Measurements from ENCODE around the gene CDC25C. TPM values are rescaled to one million over a fixed set of nuclear protein-coding genes. Genes with fewer than 3 reads are reported as not detected.

CDC25C gene
- total and polyA plus RNA-seq, 2 of the 4 experiments (the other 2 are of a cell fraction) = 7.3 to 8.2 TPM

GRCh38 chr5:138272681-138273080 lies 58.9 kb downstream of the CDC25C start:
- no peak for DNase-seq
- H2BK15ac ChIP-seq (ENCODE audit: low read depth, low read length) = no peak overlapping the region
- H3K23ac ChIP-seq (ENCODE audit: low read depth, low read length) = no peak overlapping the region
- no peak overlapping the region for H4K5ac ChIP-seq (ENCODE audit: low read depth, low read length)
- no peak overlapping the region for H3K9ac ChIP-seq (ENCODE audit: low read depth, low read length)
- ATAC-seq (ENCODE audit: low read depth) = no peak
- dilution Hi-C loops (cut with HindIII; ENCODE audit: low sequenced_read_pairs, unreplicated experiment) = no loop called here
- H3K18ac ChIP-seq (ENCODE audit: low read depth, low read length) = no peak overlapping the region
- no peak overlapping the region for H2AK5ac ChIP-seq (ENCODE audit: low read depth, low read length)
- H3K9me1 ChIP-seq (ENCODE audit: insufficient read depth, low read length) = no peaks in the 10 kb centered on the region
- H3K4me3 ChIP-seq (ENCODE audit: insufficient read depth, low read depth, low read length) = no peak overlapping the region
- H3K56ac ChIP-seq (ENCODE audit: extremely low read depth, insufficient read depth, low read length) = no peak overlapping the region
- no peak overlapping the region for H3K4ac ChIP-seq (ENCODE audit: low read depth, low read length)
- H3K79me1 ChIP-seq (ENCODE audit: low read depth in 1 of 2, low read length in 2 of 2) = no peaks in the 10 kb centered on the region
- H3K27ac ChIP-seq (ENCODE audit: insufficient read depth, low read length) = no peak overlapping the region
- H2AK9ac ChIP-seq (replicated peaks; ENCODE audit: low read depth, low read length, poor library complexity) = no peak overlapping the region
- H3K27me3 ChIP-seq (ENCODE audit: control insufficient read depth, insufficient read depth, low read length) = peaks cover 32% of the 10 kb centered on the region
- CTCF ChIA-PET = interaction anchor here (0.6 kb wide), 1 partner anchor 21 kb away, joined by 3 read pairs; no protein-coding TSS in a partner anchor
- H2BK20ac ChIP-seq (ENCODE audit: low read depth, low read length) = no peak overlapping the region
- 71% methylated on average over 2 of the region's 4 CpGs; no CpG with 5 or more reads in 1 of the 2 experiments for WGBS, 2 experiments (ENCODE audit: extremely low coverage in 2 of 2, insufficient read length in 1 of 2)
- H2AFZ ChIP-seq (replicated peaks; ENCODE audit: low read length, poor library complexity) = no peak overlapping the region
- H4K91ac ChIP-seq (ENCODE audit: insufficient read depth, low read depth, low read length) = no peak overlapping the region
- H4K8ac ChIP-seq (ENCODE audit: low read depth in 2 of 2, low read length in 2 of 2) = no peak overlapping the region
- H3K14ac ChIP-seq (replicated peaks; ENCODE audit: low read depth, low read length) = no peak overlapping the region
- H2BK5ac ChIP-seq (ENCODE audit: low read depth, low read length, poor library complexity, severe bottlenecking) = no peak overlapping the region
- in situ Hi-C loops (cut with MboI; ENCODE audit: low sequenced_read_pairs) = no loop called here
- H3K9me3 ChIP-seq (ENCODE audit: control insufficient read depth, insufficient read depth, low read length) = no peaks in the 10 kb centered on the region
- H3K4me1 ChIP-seq (ENCODE audit: control insufficient read depth, insufficient read depth, low read length) = no peaks in the 10 kb centered on the region; the same call in 1 of the 2 replicates
- H4K20me1 ChIP-seq (ENCODE audit: insufficient read depth, low read length) = no peaks in the 10 kb centered on the region
- POLR2A ChIA-PET (ENCODE audit: unreplicated experiment) = no interaction called here
- TF ChIP-seq MAZ (IDR thresholded peaks at IDR 0.05; ENCODE audit: borderline replicate concordance, low read depth, low read length) (no peak), BHLHE40 (IDR thresholded peaks at IDR 0.05; ENCODE audit: low read depth, low read length) (no peak), NFE2L2 (IDR thresholded peaks at IDR 0.05; ENCODE audit: low read depth, low read length) (no peak), ELK1 (IDR thresholded peaks at IDR 0.05; ENCODE audit: borderline replicate concordance, low read depth, low read length) (no peak), RFX5 (IDR thresholded peaks at IDR 0.05; ENCODE audit: low read depth, low read length) (no peak), RCOR1 (IDR thresholded peaks at IDR 0.05; ENCODE audit: insufficient replicate concordance, low read length) (no peak), USF2 (IDR thresholded peaks at IDR 0.05; ENCODE audit: low read depth, low read length) (no peak), RAD21 (IDR thresholded peaks at IDR 0.05; ENCODE audit: low read length) (no peak), CTCF (conservative IDR thresholded peaks at IDR 0.05; ENCODE audit: low read depth, low read length) (no peak), FOS (IDR thresholded peaks at IDR 0.05; ENCODE audit: low read depth, low read length) (no peak), POLR2A (IDR thresholded peaks at IDR 0.05; ENCODE audit: low read depth, low read length) (no peak), MXI1 (IDR thresholded peaks at IDR 0.05; ENCODE audit: borderline replicate concordance, low read depth, low read length) (no peak), CHD1 (IDR thresholded peaks at IDR 0.05; ENCODE audit: low read depth, low read length) (no peak), CEBPB (IDR thresholded peaks at IDR 0.05; ENCODE audit: low read depth, low read length) (no peak)
- no peak overlapping the region for H2BK120ac ChIP-seq (ENCODE audit: low read depth, low read length)
- no peaks in the 10 kb centered on the region for H3K36me3 ChIP-seq (ENCODE audit: control insufficient read depth, insufficient read depth, low read length)
- no peak overlapping the region for H3K4me2 ChIP-seq (ENCODE audit: low read depth, low read length)
- intact Hi-C loops (cut with micrococcal nuclease) = no loop called here
- no TSS peak for BruUV-seq (replicated peaks)

All from IMR-90 (cell line).